ENCODE results near the gene DENND1A. TPM values are rescaled to one million over a fixed set of nuclear protein-coding genes. Genes with fewer than 3 reads are reported as not detected.

Gene DENND1A
- total RNA-seq, 2 experiments from 2014 or later: 12.2 to 14.5 TPM

GRCh38 chr9:123380852-123381705 lies 548.8 kb downstream of the DENND1A start:
- CTCF ChIA-PET: no interaction called here
- Mint-ChIP-seq H3K36me3 (no peaks in the 10 kb centered on the region), H3K4me3 (no peak overlapping the region), H3K27me3 (peaks cover 6% of the 10 kb centered on the region), H3K9me3 (ENCODE audit: low read depth) (no peaks in the 10 kb centered on the region), H3K4me1 (no peaks in the 10 kb centered on the region), H3K27ac (no peak overlapping the region)
- no peak for DNase-seq
- no peak for ATAC-seq

- no peak overlapping the region for H3K4me3 Mint-ChIP-seq
- no peak for ATAC-seq
- no peaks in the 10 kb centered on the region for H3K4me1 Mint-ChIP-seq
- H3K36me3 Mint-ChIP-seq: no peaks in the 10 kb centered on the region
- no peak overlapping the region for H3K27ac Mint-ChIP-seq
- CTCF ChIA-PET: no interaction called here
- no peaks in the 10 kb centered on the region for H3K9me3 Mint-ChIP-seq (ENCODE audit: low read depth)
- no peak for DNase-seq
- H3K27me3 Mint-ChIP-seq: peaks cover 18% of the 10 kb centered on the region
Observed at GRCh38 chr9:123378956-123379660, 550.8 kb downstream of the DENND1A start.

GRCh38 chr9:123378025-123378424 lies 551.9 kb downstream of the DENND1A start:
- H3K4me1 Mint-ChIP-seq: no peaks in the 10 kb centered on the region
- no peaks in the 10 kb centered on the region for H3K36me3 Mint-ChIP-seq
- DNase-seq (no peak), ATAC-seq (no peak)
- no peak overlapping the region for H3K4me3 Mint-ChIP-seq
- no peaks in the 10 kb centered on the region for H3K9me3 Mint-ChIP-seq (ENCODE audit: low read depth)
- H3K27me3 Mint-ChIP-seq: peaks cover 22% of the 10 kb centered on the region
- CTCF ChIA-PET: no interaction called here
- no peak overlapping the region for H3K27ac Mint-ChIP-seq

GRCh38 chr9:123377211-123377971 lies 552.5 kb downstream of the DENND1A start:
- CTCF ChIA-PET: no interaction called here

GRCh38 chr9:123376218-123377071 lies 553.5 kb downstream of the DENND1A start:
- H3K27ac Mint-ChIP-seq: no peak overlapping the region
- no peaks in the 10 kb centered on the region for H3K9me3 Mint-ChIP-seq (ENCODE audit: low read depth)
- no peak overlapping the region for H3K4me3 Mint-ChIP-seq

More at GRCh38 chr9:123377211-123377971, 552.5 kb downstream of the DENND1A start:
- H3K27ac Mint-ChIP-seq: no peak overlapping the region
- DNase-seq (no peak), ATAC-seq (no peak)
- H3K27me3 Mint-ChIP-seq: peaks cover 28% of the 10 kb centered on the region
- H3K9me3 Mint-ChIP-seq (ENCODE audit: low read depth): no peaks in the 10 kb centered on the region
- H3K4me3 Mint-ChIP-seq: no peak overlapping the region
- H3K4me1 Mint-ChIP-seq: no peaks in the 10 kb centered on the region
- no peaks in the 10 kb centered on the region for H3K36me3 Mint-ChIP-seq

GRCh38 chr9:123375469-123376132 lies 554.3 kb downstream of the DENND1A start:
- no peaks in the 10 kb centered on the region for H3K9me3 Mint-ChIP-seq (ENCODE audit: low read depth)
- H3K27ac Mint-ChIP-seq: no peak overlapping the region
- peaks cover 38% of the 10 kb centered on the region for H3K27me3 Mint-ChIP-seq
- no peak for DNase-seq
- H3K36me3 Mint-ChIP-seq: no peaks in the 10 kb centered on the region
- no peaks in the 10 kb centered on the region for H3K4me1 Mint-ChIP-seq
- ATAC-seq: no peak
- H3K4me3 Mint-ChIP-seq: no peak overlapping the region
- CTCF ChIA-PET: no interaction called here

More at GRCh38 chr9:123376218-123377071, 553.5 kb downstream of the DENND1A start:
- CTCF ChIA-PET: no interaction called here
- DNase-seq: no peak
- H3K27me3 Mint-ChIP-seq: peaks cover 37% of the 10 kb centered on the region
- no peak for ATAC-seq
- no peaks in the 10 kb centered on the region for H3K36me3 Mint-ChIP-seq
- no peaks in the 10 kb centered on the region for H3K4me1 Mint-ChIP-seq

- no peaks in the 10 kb centered on the region for H3K9me3 Mint-ChIP-seq (ENCODE audit: low read depth)
- H3K36me3 Mint-ChIP-seq: no peaks in the 10 kb centered on the region
- no peak overlapping the region for H3K4me3 Mint-ChIP-seq
- H3K4me1 Mint-ChIP-seq: no peaks in the 10 kb centered on the region
- DNase-seq (no peak), ATAC-seq (no peak)
- no peak overlapping the region for H3K27ac Mint-ChIP-seq
- peaks cover 41% of the 10 kb centered on the region for H3K27me3 Mint-ChIP-seq
- CTCF ChIA-PET: no interaction called here
Observed at GRCh38 chr9:123373946-123374345, 556.0 kb downstream of the DENND1A start.

- Mint-ChIP-seq H3K27me3 (peaks cover 41% of the 10 kb centered on the region), H3K4me1 (no peaks in the 10 kb centered on the region), H3K9me3 (ENCODE audit: low read depth) (no peaks in the 10 kb centered on the region), H3K4me3 (no peak overlapping the region), H3K36me3 (no peaks in the 10 kb centered on the region), H3K27ac (no peak overlapping the region)
- CTCF ChIA-PET: no interaction called here
- ATAC-seq: no peak
- no peak for DNase-seq
Observed at GRCh38 chr9:123373447-123373923, 556.4 kb downstream of the DENND1A start.

GRCh38 chr9:123372766-123373446 lies 557.0 kb downstream of the DENND1A start:
- Mint-ChIP-seq H3K27ac (no peak overlapping the region), H3K4me1 (no peaks in the 10 kb centered on the region), H3K27me3 (peaks cover 41% of the 10 kb centered on the region), H3K4me3 (no peak overlapping the region), H3K36me3 (no peaks in the 10 kb centered on the region), H3K9me3 (ENCODE audit: low read depth) (no peaks in the 10 kb centered on the region)
- CTCF ChIA-PET: no interaction called here
- DNase-seq: no peak
- ATAC-seq: no peak

- CTCF ChIA-PET: interaction anchor here (2.0 kb wide), 1 partner anchor 23 kb away, joined by 6 read pairs; no protein-coding TSS in a partner anchor
- DNase-seq (no peak), ATAC-seq (no peak)
- no peak overlapping the region for H3K27ac Mint-ChIP-seq
- no peaks in the 10 kb centered on the region for H3K36me3 Mint-ChIP-seq
- no peaks in the 10 kb centered on the region for H3K9me3 Mint-ChIP-seq (ENCODE audit: low read depth)
- H3K4me3 Mint-ChIP-seq: no peak overlapping the region
- no peaks in the 10 kb centered on the region for H3K4me1 Mint-ChIP-seq
- peaks cover 41% of the 10 kb centered on the region for H3K27me3 Mint-ChIP-seq
Observed at GRCh38 chr9:123371805-123372590, 557.9 kb downstream of the DENND1A start.

- Mint-ChIP-seq H3K27ac (no peak overlapping the region), H3K4me1 (no peaks in the 10 kb centered on the region), H3K36me3 (no peaks in the 10 kb centered on the region), H3K27me3 (peaks cover 35% of the 10 kb centered on the region), H3K4me3 (no peak overlapping the region), H3K9me3 (ENCODE audit: low read depth) (no peaks in the 10 kb centered on the region)
- ATAC-seq (no peak), DNase-seq (no peak)
- CTCF ChIA-PET: interaction anchor here (0.5 to 2.0 kb wide), 2 partner anchors 22 to 1922 kb away, joined by 3 to 6 read pairs; no protein-coding TSS in a partner anchor
Observed at GRCh38 chr9:123371228-123371584, 558.7 kb downstream of the DENND1A start.
